Measurements from ENCODE around the gene TMEM141. TPM values are rescaled to one million over a fixed set of nuclear protein-coding genes. Genes with fewer than 3 reads are reported as not detected.
"Not testable (repeated sequence)": the region's sequence is repeated elsewhere in the genome, so short reads cannot be mapped to it uniquely, and the experiment has no call there.

TMEM141 gene
- total RNA-seq, 6 experiments from 2014 or later, result 46.5 to 105 (median 56.7) TPM

DNA sequence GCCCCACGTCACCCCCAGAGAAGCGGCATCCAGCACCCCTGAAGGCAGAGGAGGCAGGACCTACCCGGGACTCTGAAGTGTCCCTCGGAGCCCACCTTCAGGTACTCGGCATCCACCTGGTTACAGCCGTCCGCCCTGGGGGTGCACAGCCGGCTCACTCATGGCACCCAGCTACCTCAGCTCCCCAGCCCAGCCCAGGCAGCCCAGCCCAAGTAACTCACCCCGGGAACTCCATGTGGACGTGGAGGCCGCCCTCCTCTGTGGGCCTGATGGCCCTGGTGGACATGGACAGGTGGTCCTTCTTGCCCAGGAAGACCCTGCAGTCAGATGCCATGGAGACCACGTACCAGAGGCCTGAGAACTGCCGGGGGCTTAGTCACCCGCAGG lies 27.5 kb upstream of the TMEM141 start:
- Histone ChIP-seq H3K36me3 (no peaks in the 10 kb centered on the region), H3K27ac (no peak overlapping the region), H3K4me1 (no peaks in the 10 kb centered on the region), H3K27me3 (no peaks in the 10 kb centered on the region), H3K4me3 (no peak overlapping the region), H3K9me3 (no peaks in the 10 kb centered on the region)
- WGBS (ENCODE audit: insufficient coverage, low coverage, low lambda C conversion rate, missing lambda C conversion rate), result 80% methylated on average over 1 of the region's 14 CpGs
- no peak for TF ChIP-seq POLR2A (IDR thresholded peaks at IDR 0.05)
- TF ChIP-seq, protein P1, sequence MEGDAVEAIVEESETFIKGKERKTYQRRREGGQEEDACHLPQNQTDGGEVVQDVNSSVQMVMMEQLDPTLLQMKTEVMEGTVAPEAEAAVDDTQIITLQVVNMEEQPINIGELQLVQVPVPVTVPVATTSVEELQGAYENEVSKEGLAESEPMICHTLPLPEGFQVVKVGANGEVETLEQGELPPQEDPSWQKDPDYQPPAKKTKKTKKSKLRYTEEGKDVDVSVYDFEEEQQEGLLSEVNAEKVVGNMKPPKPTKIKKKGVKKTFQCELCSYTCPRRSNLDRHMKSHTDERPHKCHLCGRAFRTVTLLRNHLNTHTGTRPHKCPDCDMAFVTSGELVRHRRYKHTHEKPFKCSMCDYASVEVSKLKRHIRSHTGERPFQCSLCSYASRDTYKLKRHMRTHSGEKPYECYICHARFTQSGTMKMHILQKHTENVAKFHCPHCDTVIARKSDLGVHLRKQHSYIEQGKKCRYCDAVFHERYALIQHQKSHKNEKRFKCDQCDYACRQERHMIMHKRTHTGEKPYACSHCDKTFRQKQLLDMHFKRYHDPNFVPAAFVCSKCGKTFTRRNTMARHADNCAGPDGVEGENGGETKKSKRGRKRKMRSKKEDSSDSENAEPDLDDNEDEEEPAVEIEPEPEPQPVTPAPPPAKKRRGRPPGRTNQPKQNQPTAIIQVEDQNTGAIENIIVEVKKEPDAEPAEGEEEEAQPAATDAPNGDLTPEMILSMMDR (IDR thresholded peaks at IDR 0.05), result no peak
- DNase-seq, result peak in 1 of 3 donors; percentile 50
- ATAC-seq, result no peak
- intact Hi-C loops (cut with DNase I), result no loop called here

DNA sequence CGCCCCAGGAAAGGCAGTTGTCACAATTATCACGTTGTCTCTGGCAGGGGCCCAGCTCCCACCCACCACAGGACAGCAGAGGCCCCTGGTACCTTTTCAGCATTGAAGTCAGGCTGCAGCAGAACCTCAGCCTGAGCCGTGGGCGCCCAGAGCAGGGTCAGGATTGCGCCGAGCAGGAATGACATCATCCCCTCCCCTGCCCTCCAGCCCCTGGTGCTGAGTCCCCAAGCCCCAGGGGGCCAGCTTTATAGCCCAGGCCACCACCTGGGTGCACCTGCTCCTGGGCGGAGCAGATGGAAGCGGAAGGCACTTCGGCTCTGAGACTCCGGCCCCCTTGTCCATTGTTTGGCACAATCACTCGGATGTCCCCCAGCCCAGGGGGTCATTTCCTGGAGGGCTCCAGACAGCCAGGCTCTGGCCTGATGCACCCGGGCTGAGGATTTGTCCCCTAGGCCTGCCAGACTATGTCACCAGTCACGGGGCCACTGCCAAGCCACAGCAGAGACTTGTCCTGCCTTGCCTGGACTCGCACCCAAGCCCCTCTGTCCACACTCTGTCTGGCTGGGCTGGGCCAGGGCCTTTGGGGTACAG lies 26.7 kb upstream of the TMEM141 start, which contains the start of gene LCN15:
Gene LCN15, minus strand, starts transcription at position 218 of the 591 bp plus-strand sequence. Its CDS starts 30 bp downstream, at position 188.
- no CpG with 5 or more reads among the region's 14 CpGs for WGBS (ENCODE audit: insufficient coverage, low coverage, low lambda C conversion rate, missing lambda C conversion rate)
- DNase-seq, result peak in 1 of 3 donors; percentile 49

DNA sequence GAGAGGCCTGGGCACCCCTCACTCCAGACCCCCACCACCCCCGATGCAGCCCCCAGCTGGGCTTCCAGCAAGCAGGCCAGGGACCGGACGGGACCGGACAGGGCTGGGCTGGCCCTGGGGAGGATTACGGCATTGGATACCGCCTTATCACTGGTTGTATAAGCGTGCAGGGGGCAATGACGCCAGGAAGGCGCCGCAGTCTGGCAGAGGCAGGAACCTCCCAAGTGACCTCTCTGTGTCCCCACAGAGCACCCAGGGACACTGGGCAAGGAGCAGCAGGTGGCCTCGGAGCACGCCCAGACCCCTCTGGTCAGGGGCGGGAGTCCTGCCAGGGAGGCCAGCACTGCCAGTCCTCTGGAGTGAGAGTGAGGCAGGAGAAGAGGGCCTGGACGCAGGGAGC lies 26.1 kb upstream of the TMEM141 start:
- TF ChIP-seq, protein P1 (IDR thresholded peaks at IDR 0.05), result no peak
- TF ChIP-seq POLR2A (IDR thresholded peaks at IDR 0.05), result no peak
- Histone ChIP-seq H3K4me1 (no peaks in the 10 kb centered on the region), H3K4me3 (no peak overlapping the region), H3K9me3 (no peaks in the 10 kb centered on the region), H3K27me3 (no peaks in the 10 kb centered on the region), H3K36me3 (no peaks in the 10 kb centered on the region), H3K27ac (no peak overlapping the region)
- DNase-seq, result peak in 1 of 3 donors; percentile 53
- intact Hi-C loops (cut with DNase I), result no loop called here
- WGBS (ENCODE audit: insufficient coverage, low coverage, low lambda C conversion rate, missing lambda C conversion rate), result 71% methylated on average over 2 of the region's 14 CpGs
- ATAC-seq, result peak; percentile 25 to 60 (median 50)

More for the DNA sequence above, 26.7 kb upstream of the TMEM141 start, which contains the start of gene LCN15:
- Histone ChIP-seq H3K4me3 (no peak within 1 kb of the TSS), H3K27ac (no peak within 1 kb of the TSS), H3K27me3 (no peaks in the 10 kb centered on the region), H3K9me3 (no peaks in the 10 kb centered on the region), H3K36me3 (no peaks in the 10 kb centered on the region), H3K4me1 (no peaks in the 10 kb centered on the region)
- intact Hi-C loops (cut with DNase I), result no loop called here
- peak in 3 of 4 donors; percentile 8 to 31 (median 22) for ATAC-seq
- TF ChIP-seq, protein P1 (IDR thresholded peaks at IDR 0.05), result no peak
- TF ChIP-seq POLR2A (IDR thresholded peaks at IDR 0.05), result no peak

DNA sequence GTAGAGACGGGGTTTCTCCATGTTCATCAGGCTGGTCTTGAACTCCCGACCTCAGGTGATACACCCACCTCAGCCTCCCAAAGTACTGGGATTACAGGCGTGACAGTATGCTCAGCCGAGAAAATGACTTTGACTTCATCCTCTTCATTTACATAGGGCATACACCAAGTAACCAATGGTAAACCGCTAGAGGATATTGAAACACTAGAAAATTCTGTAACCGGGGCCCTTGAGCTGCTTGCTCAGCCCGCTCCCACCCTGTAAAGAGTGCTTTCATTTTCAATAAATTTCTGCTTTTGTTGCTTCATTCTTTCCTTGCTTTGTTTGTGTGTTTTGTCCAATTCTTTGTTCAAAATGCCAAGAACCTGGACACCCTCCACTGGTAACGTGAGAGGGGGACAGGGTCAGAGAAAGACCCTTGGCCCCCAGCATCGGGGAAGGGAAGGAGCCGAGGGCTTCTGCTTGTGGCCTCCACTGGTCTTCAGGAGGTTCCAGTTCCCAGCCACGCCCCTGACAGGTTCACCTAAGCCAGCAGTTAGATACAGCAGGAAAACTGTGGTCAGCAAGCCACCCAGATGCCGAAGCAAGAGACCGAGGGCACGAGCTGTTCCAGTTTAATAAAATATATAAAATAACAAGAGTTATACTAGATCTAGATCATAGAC lies 25.3 kb upstream of the TMEM141 start:
- intact Hi-C loops (cut with DNase I); H3K9me3 ChIP-seq; ATAC-seq; H3K4me3 ChIP-seq; DNase-seq; H3K27ac ChIP-seq; H3K4me1 ChIP-seq; H3K36me3 ChIP-seq; H3K27me3 ChIP-seq: not testable (repeated sequence)
- 62% methylated on average over 13 of the region's 14 CpGs for WGBS (ENCODE audit: insufficient coverage, low coverage, low lambda C conversion rate, missing lambda C conversion rate)

DNA sequence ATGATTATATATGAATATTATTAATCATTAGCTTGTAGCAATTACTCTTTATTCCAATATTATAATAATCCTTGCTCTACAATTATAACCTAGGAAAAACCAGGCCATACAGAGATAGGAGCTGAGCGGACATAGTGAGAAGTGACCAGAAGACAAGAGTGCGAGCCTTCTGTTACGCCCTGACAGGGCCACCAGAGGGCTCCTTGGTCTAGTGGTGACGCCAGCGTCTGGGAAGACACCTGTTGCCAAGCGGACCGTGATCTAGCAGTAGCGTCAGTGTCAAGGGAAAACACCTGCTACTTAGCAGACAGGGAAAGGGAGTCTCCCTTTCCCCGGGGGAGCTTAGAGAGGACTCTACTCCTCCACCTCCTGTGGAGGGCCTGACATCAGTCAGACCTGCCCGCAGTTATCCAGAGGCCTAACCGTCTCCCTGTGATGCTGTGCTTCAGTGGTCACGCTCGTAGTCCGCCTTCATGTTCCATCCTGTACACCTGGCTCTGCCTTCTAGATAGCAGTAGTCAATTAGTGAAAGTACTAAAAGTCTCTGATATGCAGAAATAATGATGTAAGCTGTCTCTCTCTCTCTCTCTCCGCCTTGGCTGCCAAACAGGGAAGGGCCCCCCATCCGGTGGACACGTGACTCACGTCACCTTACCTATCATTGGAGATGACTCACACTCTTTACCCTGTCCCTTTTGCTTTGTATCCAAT lies 24.6 kb upstream of the TMEM141 start:
- H3K9me3 ChIP-seq; H3K4me3 ChIP-seq; H3K4me1 ChIP-seq; H3K36me3 ChIP-seq; H3K27ac ChIP-seq; H3K27me3 ChIP-seq; intact Hi-C loops (cut with DNase I): not testable (repeated sequence)
- TF ChIP-seq, protein P1 (IDR thresholded peaks at IDR 0.05), result peak in 3 of 4 donors; percentile 31 to 68 (median 52)
- 48% methylated on average over 7 of the region's 18 CpGs for WGBS (ENCODE audit: insufficient coverage, low coverage, low lambda C conversion rate, missing lambda C conversion rate)
- ATAC-seq (peak in 1 of 4 donors; percentile 16), DNase-seq (peak in 1 of 3 donors; percentile 78)
